Measurements from ENCODE around the gene PLCG2.
"Not testable (repeated sequence)": the region's sequence is repeated elsewhere in the genome, so short reads cannot be mapped to it uniquely, and the experiment has no call there.

The PLCG2 gene

DNA sequence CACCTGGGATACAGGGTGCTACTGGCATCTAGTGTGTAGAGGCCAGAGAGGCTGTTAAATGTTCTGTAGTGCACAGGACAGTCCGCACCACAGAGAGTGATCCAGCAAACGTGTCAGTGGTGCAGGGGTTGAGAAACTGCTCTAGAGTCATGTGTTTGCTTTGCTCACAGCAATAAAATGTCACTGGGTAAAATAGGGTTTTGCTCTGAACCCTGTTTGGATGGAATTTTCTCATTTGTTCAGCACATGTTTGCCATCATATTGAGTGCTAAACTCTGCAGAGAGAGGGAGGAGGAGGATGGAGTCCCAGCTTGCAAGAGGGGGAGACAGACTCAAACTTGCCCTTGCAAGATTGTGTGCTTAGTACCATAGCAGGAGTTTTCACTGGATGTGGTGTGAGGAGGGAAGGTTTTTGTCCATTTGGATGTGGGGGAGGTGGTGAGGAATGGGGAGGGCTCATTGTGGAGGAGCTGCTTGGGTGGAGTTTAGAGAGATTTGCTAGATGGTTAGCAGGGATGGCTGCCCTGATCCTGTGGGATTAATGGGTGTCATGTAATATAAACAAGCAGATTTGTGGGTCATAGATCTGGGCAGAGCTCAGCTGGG lies 11.8 kb downstream of the PLCG2 start:
- no peak for DNase-seq

DNA sequence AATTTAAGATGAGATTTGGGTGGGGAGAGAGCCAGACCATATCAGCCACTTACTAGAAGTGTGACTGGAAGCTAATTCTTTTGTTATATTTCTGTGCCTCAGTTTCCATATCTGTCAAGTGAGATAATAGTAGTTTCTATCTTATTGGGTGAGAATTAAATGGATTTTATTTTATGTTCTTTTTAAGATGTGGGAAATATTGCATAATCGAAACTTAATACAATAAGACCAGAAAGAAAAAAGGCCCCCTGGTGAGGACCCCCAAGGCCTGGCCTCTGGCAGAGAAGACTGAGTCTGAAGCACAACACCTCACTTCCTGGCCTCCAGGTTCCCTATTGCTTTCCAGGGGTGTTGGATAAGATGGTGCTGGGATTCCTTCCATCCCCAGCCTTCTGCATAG lies 13.7 kb downstream of the PLCG2 start:
- no peak for DNase-seq

DNA sequence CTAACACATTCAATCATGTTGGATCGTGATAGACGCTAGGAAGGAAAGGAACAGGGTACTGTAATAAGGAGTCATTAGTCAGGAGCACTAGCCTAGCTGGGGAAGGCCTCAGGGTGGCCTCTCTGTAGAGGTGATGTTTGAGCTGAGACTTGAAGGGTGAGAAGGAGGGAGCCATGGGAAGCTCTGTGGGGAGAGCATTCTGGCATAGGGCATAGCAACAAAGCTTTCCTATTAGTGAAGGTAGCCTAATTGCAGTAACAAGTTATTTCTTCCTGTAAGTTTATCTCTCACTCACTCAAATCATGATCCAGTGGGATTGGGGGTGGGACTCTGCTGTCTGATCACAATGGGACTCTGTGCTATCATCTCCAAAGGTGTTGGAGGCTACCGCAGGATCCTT lies 16.1 kb downstream of the PLCG2 start:
- no peak for DNase-seq

DNA sequence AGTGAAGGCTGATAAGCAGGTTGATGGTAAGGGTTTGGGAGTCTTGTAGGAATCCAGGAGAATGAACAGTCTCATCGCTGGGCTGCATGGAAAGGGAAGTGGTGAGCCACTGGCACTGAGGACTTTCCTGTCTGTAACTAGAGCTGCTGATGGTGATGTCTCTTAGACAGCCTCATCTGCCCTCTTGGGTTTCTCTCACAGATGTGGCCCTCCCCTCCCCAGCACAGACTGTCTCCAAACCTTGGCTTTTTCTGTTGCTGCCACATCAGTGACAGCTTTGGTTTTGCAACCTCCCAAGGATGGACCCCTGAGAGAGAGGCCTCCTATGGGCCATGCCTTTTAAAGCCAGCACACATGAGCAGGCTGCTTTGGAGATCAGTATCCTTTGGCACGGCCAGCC lies 16.9 kb downstream of the PLCG2 start:
- DNase-seq: peak; percentile 66

DNA sequence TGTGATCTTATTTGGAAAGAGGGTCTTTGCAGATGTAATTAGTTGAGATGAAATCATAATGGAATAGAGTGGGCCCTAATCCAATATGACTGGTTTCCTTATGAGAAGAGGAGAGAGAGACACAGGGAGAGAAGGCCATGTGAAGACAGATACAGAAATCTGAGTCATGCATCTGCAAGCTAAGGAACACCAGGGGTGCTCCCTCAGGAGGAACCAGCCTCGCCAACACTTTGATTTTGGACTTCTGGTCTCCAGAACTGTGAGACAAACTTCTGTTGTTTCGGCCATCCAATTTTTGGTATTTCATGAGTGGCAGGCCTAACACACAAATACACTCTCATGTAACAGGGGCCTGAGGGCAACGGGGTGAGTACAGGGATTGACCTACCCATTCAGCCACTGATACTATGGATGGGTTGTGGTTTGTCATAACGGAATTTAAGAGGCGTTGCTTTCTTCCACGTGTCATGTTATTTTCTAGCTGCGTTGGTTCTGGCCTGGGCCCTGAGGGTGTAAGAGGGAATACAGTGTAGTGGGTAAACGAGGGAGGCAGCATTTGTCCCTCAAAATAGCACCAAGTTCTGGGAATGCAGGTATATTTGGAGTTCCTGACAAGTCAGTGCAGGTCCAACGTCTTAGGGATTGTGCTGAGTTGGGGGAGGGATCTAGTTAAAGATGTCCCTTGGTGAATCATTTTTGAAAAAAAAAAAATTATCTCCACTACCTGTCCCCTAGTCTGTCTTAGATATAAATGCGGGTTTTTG lies 17.7 kb downstream of the PLCG2 start:
- no peak for DNase-seq

DNA sequence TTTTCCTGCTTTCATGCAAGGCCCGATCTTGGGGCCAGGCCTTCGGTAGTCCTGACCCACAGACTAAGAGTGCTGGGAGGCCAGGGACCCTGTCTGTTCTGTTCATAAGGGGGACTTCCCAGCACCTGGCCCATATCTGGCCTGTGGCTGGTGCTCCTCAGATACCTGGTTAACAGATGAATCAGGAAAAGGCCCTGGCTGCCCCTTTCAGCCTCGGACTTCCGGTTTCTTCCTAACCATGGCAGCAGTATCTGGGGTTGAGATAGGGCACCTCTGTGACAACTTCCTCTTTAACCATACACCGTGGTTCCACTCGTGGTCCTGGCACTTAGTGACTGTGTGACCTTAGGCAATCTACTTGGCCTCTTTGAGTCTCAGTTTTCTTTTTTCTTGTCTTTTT lies 18.4 kb downstream of the PLCG2 start:
- no peak for DNase-seq

DNA sequence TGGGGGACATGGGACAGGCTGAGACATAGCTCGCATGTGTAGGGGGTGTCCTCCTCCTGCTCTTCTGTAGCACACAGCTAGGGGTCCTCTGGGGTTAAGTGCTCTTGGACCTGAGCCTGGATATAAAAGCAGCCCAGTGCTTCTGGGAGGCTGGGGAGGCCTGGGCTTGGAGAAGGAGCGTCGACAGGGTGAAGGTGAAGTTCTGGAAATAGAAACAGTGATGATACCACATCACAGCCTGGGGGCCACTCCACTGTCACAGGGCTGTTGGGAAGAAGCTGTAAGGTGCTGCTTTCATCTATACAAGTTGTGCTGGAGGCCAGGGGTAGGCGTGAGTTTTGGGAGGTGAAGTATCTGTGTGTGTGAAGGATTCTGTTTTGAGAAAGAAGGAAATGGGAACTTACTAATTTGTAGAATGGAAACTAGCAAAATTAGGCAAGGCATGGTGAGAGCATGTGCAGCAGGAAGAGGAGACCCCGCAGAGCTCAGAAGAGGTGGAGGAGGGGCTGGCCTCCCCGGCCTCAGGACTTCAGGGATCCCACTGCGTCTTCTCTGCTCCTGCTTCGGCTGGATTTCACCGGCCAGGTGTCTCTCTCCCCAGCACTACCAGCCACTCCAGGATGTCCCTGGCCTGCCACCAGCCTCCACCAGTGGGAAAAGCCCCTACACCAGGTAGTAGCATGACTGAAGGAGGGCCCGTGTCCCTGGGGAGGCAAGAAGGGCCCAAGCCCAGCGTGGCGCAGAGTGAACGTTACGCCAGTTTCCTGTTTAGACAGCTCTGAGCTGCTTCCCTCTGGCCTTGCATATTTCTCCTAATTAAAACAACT lies 19.4 kb downstream of the PLCG2 start:
- DNase-seq: peak; percentile 68

DNA sequence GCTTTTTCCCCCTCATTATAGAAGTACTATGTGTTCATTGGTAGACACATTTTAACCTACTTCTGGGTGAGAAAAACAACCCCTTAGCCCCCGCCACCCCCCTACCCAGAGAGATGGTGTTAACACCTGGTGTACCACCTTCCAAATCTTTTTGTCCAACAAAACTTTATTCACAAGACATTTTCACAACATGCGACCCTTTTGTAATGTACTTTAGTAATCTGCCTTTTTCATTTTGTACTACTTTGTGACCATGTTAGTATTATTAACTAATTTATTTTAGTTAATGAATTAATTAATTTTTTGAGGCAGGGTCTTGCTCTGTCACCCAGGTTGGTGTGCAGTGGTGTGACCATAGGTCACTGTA lies 20.0 kb downstream of the PLCG2 start:
- DNase-seq: no peak

DNA sequence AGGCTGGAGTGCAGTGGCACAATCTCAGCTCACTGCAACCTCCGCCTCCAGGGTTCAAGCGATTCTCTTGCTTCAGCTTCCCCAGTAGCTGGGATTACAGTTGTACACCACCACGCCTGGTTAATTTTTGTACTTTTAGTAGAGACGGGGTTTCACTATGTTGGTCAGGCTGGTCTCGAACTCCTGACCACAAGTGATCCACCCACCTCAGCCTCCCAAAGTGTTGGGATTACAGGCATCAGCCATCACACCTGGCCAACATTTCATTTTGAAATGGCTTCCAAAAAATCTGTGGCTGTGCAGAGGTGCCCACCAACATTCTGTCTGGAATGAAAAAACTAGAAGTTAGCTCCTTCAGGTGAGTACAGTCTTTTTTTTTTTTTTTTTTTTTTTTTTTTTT lies 22.6 kb downstream of the PLCG2 start:
- DNase-seq: not testable (repeated sequence)

DNA sequence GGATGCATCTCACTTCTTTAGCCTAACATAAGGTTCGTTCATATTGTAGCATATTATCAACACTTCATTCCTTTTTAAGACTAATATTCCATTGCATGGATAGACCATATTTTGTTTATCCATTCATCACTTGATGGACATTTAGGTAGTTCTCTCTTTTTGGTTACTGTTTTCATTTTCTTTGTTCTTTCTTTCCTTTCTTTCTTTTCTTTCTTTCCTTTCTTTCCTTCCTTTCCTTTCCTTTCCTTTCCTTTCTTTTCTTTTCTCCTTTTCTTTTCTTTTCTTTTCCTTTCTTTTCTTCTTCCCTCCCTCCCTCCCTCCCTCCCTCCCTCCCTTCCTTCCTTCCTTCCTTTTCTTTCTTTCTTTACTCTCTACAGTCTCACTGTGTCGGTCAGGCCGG lies 24.2 kb downstream of the PLCG2 start:
- DNase-seq: no peak

DNA sequence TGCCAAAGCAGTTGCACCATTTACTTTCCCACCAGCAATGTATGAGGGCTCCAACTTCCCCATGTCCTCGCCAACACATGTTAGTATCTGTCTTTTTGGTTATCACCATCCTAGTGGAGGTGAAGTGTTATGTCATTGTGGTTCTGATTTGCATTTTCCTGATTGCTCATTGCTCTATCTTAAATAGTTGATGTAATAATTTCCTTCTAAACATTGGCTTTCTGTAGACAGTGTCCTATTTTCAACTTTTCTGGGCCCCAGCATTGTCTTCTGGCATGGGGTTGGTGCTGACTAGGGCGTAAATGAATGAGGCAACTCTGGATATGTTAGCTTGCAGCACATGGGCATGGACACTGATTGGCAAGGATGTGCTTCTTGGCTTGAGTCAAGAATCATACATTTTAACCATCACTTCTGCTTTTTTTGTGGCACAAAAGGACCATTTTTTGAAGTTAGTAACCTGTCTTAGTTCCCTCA lies 25.1 kb downstream of the PLCG2 start:
- no peak for DNase-seq

DNA sequence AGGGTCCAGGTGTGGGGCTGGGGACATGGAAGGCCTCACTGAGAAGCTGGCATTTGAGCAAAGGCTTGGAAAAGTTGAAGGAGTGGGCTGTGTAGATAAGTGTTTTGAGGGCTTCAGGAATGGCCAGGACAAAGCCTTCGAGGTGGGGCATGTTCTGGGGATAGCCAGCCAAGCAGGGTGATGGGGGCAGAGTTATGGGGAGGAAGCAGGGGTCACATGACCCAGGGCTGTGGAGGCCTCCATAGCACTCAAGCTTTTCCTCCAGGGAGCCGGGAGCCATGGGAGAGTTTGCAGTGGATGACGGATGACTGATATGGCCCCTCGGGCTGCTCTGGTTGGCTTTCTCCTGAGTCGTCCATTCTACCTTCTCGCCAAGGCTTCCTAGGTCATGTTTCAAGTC lies 27.6 kb downstream of the PLCG2 start:
- DNase-seq: no peak

DNA sequence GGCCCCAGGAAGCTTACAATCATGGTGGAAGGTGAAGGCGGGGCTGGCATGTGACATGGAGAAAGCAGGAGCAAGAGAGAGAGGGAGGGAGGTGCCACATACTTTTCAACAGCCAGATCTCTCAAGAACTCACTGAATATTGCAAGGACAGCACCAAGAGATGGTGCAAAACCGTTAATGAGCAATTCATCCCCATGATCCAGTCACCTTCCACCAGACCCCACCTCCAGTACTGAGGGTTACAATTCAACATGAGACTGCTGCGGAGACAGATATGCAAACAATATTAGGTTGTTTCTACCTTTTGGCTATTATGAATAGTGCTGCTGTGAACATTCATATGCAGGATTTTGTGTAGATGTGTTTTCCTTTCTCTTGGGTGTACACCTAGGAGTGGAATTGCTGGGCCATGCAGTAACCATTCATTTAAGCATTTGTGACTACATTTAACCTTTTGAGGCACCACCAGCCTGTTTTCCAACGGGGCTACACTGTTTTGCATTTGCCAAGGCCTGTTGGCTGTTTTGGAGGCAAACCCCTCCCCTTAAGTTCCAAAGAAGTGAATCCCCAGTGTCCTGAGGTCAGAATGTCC lies 28.8 kb downstream of the PLCG2 start:
- no peak for DNase-seq

DNA sequence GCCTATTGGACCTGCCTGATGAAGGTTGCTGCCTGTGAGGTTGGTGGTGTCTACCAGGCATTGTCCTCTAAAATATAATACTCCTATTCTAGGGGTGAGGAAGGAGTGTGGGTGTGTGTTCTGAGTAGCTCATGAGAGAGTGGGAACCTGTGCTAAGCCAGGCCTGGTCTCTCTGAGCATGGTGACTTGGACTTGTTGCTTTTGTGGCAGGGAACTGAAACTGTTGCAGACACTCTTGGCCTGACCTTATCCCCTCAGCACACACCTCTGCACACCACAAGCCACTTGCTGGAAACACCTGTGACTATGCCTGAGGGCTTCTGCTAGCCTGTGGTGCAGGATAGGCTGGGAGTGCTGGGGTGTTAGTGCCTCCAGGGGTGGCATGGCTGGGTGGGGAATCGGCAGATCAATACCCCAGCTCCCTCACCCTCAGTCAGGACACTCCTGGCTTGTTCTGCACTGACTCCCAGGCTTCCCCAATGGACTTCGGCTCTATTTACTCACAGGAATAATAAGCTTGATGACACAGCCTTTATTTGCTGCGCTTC lies 29.9 kb downstream of the PLCG2 start:
- DNase-seq: no peak

DNA sequence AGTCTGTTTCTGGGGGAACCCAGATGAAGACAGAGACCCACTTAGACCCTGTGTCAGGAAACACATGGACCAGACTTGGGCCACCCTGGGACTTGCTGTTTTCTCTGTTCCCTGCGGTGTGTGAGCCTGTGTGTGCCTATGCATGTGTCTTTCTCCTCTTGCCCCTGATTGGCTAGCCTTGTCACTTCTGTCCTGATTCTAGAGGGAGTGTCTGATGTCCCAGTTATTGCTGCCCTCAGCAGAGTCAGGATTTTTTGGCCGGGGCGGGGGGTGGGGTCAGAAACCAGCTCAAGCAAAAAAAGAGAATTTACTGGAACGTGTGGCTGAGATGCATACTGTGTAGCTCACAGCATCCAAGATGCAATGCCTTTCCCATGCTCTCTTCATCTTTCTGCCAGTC lies 30.5 kb downstream of the PLCG2 start:
- no peak for DNase-seq

DNA sequence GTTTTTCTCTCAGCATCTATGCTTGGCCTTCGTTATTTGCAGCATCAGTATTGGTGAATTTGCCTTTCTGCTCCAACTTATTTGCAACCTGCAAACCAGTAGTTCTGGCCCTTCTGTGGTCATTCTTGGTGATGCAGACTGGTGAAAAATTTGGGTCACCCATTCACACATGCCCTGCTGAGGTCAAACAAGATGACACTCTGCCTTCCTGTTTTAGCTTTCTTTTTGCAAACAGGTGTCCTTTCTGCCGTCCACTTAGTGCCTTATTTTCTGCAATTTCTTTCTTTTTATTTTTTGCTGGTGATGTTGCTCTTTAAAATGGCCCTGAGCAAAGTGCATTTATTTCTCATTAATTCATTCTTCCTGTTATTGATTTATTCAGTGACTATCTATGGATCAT lies 31.3 kb downstream of the PLCG2 start:
- DNase-seq: no peak

DNA sequence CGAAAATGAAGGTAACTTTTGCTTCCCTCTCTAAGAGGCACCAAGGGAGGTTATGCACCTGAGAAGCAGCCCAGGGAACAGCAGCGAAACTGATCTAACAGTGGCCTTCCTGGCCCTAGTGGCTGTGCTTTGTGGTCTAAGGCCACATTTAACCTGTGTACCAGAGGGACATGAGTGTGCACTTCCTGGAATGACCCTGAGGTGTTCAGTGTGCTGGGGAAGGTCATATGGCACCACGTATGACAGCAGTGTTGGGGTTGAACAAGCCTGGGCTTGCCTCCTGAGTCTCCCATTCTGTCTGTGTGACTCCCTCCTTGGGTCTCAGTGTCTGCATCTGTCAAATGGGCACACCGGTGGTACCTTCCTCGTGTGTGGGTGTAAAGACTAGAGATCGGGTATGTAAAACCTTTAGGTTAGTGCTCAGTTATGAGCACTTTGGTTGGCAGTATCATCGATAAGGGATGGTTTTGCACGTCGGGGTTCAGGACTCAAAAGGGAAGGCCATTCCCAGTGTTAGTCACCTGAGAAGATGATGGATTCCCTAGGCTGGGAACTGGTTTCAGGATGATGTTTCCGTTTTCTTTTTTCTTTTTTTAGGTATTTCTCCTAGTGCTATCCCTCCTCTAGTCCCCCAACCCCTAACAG lies 31.9 kb downstream of the PLCG2 start:
- no peak for DNase-seq

DNA sequence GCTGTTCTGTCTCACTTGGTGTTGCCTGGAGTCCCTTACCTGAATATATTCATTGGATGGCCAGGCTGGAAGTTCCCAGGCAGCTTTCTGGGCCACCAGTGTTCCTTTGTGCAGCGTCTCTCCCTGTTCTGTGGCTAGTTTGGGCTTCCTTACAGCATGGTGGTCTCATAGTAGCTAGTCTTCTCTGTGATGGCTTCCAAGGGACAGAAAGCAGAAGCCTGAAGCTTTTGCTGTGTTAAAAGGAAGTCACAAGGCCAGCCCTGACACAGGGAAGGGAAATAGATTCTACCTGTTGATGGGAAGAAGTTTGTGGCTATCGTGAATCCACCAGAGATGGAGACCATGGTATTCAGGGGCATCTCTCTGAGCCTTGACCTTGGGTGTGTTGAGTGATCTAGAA lies 34.6 kb downstream of the PLCG2 start:
- no peak for DNase-seq

DNA sequence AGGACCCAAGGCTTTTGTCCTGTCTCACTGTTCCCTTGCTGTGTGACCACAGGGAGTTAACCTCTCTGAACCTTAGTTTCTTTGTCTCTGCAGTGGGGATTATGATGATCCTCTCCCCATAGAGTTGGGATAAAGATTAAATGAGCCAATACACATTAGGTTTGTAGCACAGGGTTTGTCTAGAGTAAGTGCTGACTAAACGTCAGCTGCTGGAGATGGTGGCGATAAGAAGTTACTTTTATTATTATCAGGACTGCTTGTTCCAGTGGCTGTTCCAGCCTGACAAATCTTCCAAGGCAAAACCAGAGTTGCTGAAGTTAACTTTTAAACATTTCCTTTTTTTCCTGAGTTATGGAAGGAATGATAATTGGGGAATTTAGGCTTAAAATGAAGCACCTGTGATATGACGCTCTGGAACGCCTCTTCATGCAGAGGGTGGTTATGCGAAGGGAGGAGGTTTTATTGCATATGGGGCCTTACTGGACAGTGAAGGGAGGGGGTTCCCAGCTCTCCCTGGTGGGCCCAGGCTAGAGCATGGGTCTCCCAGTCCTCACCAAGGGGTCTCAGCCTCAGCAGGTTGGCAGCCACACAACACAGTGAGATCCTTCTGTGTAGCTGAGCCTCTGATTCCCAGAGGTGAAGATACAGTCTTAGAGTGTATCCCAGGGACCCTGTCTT lies 35.8 kb downstream of the PLCG2 start:
- DNase-seq: no peak

DNA sequence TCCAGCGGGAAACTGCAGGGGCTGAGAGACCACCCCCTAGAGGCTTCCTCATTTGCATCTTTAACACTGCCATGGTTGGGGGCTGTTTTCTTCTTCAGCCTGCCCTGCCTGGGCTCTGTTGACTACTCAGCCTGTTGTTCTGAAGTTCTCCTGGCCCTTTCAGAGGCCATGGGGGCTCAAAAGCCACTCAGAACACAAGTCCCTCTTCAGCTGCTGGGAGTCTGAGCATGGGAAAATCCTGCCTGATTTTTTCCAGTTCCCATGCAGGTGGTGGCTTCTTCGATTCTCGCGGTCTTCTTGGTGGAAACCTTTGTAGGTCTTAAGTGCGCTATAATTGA lies 36.3 kb downstream of the PLCG2 start:
- no peak for DNase-seq

DNA sequence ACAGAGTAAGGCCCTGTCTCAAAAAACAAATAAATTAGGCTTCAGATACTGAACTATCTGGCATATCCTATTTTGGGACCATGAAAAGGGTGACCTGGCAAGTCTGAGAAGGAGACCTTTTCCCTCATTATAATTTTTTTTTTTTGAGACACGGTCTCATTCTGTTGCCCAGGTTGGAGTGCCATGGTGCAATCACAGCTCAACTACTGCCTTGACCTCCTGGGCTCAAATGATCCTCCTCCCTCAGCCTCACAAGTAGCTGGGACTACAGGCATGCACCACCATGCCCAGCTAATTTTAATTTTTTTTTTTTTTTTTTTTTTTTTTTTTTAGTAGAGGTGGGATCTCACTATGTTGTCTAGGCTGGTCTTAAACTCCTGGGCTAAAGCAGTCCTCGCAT lies 37.3 kb downstream of the PLCG2 start:
- no peak for DNase-seq

DNA sequence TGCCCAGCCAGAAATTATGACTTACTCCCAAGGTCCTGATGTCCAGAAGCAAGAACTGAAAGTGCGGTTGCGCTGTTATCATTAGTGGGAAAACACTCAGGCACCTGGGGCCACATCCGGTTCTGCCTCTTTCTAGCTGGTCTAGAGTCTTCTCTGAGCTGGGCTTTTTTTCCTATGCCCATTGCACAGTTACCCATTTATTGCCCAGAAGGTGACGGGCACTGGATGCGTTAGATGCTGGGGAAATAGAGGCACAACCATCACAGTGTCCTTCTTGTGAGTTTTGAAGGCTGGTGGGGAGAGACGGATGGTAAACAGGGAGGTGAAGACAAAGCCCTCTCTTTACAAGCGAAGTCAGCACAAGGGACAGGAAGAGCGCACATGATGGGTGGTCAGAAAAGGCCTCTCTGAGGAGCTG lies 37.7 kb downstream of the PLCG2 start:
- no peak for DNase-seq

Data from KG1 (cell line).